HG03095 (cell line): ENCODE results near the gene CERKL.

Source experiments
- ATAC-seq: cut with Tn5 transposase; IDR thresholded peaks from one replicate; pipeline ENCODE4 v1.9.1; 2021; ENCODE audit warnings: moderate library complexity; ENCODE audit not compliant: unreplicated experiment

Gene CERKL

GRCh38 chr2:181523756-181524155 is 133.1 kb downstream of the CERKL start:
- ATAC-seq = no peak

- no peak for ATAC-seq
Measured at GRCh38 chr2:181520253-181520652, 136.7 kb downstream of the CERKL start.

- ATAC-seq = no peak
Measured at GRCh38 chr2:181517685-181518301, 139.1 kb downstream of the CERKL start.

GRCh38 chr2:181516992-181517391 is 139.9 kb downstream of the CERKL start:
- ATAC-seq = no peak

- no peak for ATAC-seq
Measured at GRCh38 chr2:181515719-181516118, 141.2 kb downstream of the CERKL start.

- no peak for ATAC-seq
Measured at GRCh38 chr2:181500201-181500600, 156.7 kb downstream of the CERKL start.

GRCh38 chr2:181499231-181499630 is 157.7 kb downstream of the CERKL start:
- ATAC-seq = no peak
